ENCODE results near the gene FAM120B.

DNA sequence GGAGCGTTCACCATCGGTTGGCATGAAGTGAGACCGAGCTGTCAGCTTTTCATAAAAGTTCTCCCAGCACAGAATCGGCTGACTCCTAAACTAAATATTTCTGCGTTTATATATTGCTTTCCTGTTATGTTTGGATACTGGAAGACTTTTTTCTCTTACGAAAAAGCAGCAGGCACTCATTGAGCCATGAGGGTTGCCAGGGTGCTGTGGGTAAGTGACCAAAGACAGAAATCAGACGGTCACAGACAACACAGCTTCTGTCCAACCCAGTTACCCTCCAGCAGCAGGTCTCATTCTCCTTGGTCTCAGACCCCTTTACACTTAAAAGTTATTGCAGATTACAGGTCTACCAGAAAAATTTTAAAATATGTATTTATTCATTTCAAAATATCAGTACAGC lies 113.7 kb downstream of the FAM120B start:
- no peak for TF ChIP-seq CTCF (IDR thresholded peaks at IDR 0.05 in 2 of 3, conservative IDR thresholded peaks at IDR 0.05 in 1 of 3; ENCODE audit: borderline replicate concordance in 1 of 3, insufficient read depth in 1 of 3, low read depth in 2 of 3, low read length in 2 of 3)
- no peak for TF ChIP-seq EZH2 (IDR thresholded peaks at IDR 0.05)
- TF ChIP-seq EGR1 (IDR thresholded peaks at IDR 0.05; ENCODE audit: low read depth) = no peak
- no peak for TF ChIP-seq ZFX (IDR thresholded peaks at IDR 0.05)
- no peak for TF ChIP-seq MAX (IDR thresholded peaks at IDR 0.05)
- TF ChIP-seq SP1 (IDR thresholded peaks at IDR 0.05; ENCODE audit: low read depth) = no peak
- TF ChIP-seq CEBPB (IDR thresholded peaks at IDR 0.05; ENCODE audit: low read depth) = no peak
- no peak for TF ChIP-seq POLR2A (IDR thresholded peaks at IDR 0.05; ENCODE audit: borderline replicate concordance, extremely low read depth, insufficient read depth, insufficient read length)
- TF ChIP-seq YY1 (IDR thresholded peaks at IDR 0.05; ENCODE audit: extremely low read depth, insufficient replicate concordance, low read depth, low read length) = no peak

Measured in HCT116 (cell line).